Measurements from ENCODE around the gene WDR35. TPM values are rescaled to one million over a fixed set of nuclear protein-coding genes. Genes with fewer than 3 reads are reported as not detected.

WDR35 gene
- total RNA-seq, 1 experiment from 2014 or later = 6.6 TPM

DNA sequence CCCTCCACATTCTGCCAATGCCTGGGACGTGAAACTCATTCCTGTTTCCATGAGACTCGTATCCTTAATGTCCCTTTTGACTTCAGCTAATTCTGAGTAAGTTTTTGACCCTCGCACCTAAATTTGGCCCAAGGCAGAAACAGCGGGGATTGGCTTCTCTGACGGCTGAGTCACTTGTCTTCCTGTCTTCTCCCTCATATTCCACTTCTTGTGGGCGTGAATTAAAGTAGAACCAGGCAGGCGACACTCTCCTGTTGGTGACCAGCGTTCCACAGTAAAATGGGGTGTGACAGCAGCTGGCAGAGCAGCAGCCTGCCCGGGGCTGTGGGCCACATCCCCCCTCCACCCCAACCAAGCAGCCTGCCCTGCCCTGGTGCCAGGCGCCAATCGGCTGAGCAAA, 103.6 kb downstream of the WDR35 start:
- H3F3A ChIP-seq (ENCODE audit: low read length, unreplicated experiment) = no peaks in the 10 kb centered on the region
- no peak for TF ChIP-seq EZH2 (IDR thresholded peaks at IDR 0.05; ENCODE audit: low read length, unreplicated experiment)
- TF ChIP-seq EZH2phosphoT487 (IDR thresholded peaks at IDR 0.05; ENCODE audit: borderline replicate concordance, low read length) = no peak
- TF ChIP-seq, protein P1, sequence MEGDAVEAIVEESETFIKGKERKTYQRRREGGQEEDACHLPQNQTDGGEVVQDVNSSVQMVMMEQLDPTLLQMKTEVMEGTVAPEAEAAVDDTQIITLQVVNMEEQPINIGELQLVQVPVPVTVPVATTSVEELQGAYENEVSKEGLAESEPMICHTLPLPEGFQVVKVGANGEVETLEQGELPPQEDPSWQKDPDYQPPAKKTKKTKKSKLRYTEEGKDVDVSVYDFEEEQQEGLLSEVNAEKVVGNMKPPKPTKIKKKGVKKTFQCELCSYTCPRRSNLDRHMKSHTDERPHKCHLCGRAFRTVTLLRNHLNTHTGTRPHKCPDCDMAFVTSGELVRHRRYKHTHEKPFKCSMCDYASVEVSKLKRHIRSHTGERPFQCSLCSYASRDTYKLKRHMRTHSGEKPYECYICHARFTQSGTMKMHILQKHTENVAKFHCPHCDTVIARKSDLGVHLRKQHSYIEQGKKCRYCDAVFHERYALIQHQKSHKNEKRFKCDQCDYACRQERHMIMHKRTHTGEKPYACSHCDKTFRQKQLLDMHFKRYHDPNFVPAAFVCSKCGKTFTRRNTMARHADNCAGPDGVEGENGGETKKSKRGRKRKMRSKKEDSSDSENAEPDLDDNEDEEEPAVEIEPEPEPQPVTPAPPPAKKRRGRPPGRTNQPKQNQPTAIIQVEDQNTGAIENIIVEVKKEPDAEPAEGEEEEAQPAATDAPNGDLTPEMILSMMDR (conservative IDR thresholded peaks at IDR 0.05; ENCODE audit: low read depth, low read length) = no peak
- ATAC-seq (no peak), DNase-seq (no peak)
- POLR2A ChIA-PET (ENCODE audit: unreplicated experiment) = no interaction called here
- H3K79me2 ChIP-seq (ENCODE audit: low read length) = no peaks in the 10 kb centered on the region
- no peak overlapping the region for H3K4me3 ChIP-seq (ENCODE audit: low read length)
- intact Hi-C loops (cut with micrococcal nuclease) = no loop called here
- no peaks in the 10 kb centered on the region for H3K36me3 ChIP-seq (ENCODE audit: low read depth, low read length)
- no peak overlapping the region for H3K4me2 ChIP-seq (ENCODE audit: low read length)
- no peaks in the 10 kb centered on the region for H3K27me3 ChIP-seq (ENCODE audit: low read length)
- no TSS peak for BruUV-seq (replicated peaks)
- no peaks in the 10 kb centered on the region for H3K9me3 ChIP-seq (ENCODE audit: low read length)
- no peaks in the 10 kb centered on the region for H3K9me2 ChIP-seq (replicated peaks; ENCODE audit: low read length)
- no peaks in the 10 kb centered on the region for H4K20me1 ChIP-seq (ENCODE audit: low read length)
- no peak overlapping the region for H3K27ac ChIP-seq (ENCODE audit: low read length)
- CTCF ChIA-PET = no interaction called here
- no peaks in the 10 kb centered on the region for H3K4me1 ChIP-seq (ENCODE audit: insufficient read depth, low read length)
- H3K9ac ChIP-seq (ENCODE audit: low read length) = no peak overlapping the region
- H2AFZ ChIP-seq (ENCODE audit: low read length) = no peak overlapping the region

GRCh38 chr2:19885791-19886190, 104.1 kb downstream of the WDR35 start:
- Histone ChIP-seq H3K27ac (ENCODE audit: low read length) (no peak overlapping the region), H4K20me1 (ENCODE audit: low read length) (no peaks in the 10 kb centered on the region), H3K27me3 (ENCODE audit: low read length) (no peaks in the 10 kb centered on the region), H3F3A (ENCODE audit: low read length, unreplicated experiment) (no peaks in the 10 kb centered on the region), H3K36me3 (ENCODE audit: low read depth, low read length) (no peaks in the 10 kb centered on the region), H3K9me3 (ENCODE audit: low read length) (no peaks in the 10 kb centered on the region), H3K4me3 (ENCODE audit: low read length) (no peak overlapping the region), H2AFZ (ENCODE audit: low read length) (no peak overlapping the region), H3K9me2 (replicated peaks; ENCODE audit: low read length) (no peaks in the 10 kb centered on the region), H3K9ac (ENCODE audit: low read length) (no peak overlapping the region), H3K79me2 (ENCODE audit: low read length) (no peaks in the 10 kb centered on the region), H3K4me1 (ENCODE audit: insufficient read depth, low read length) (no peaks in the 10 kb centered on the region), H3K4me2 (ENCODE audit: low read length) (no peak overlapping the region)
- POLR2A ChIA-PET (ENCODE audit: unreplicated experiment) = no interaction called here
- BruUV-seq (replicated peaks) = no TSS peak
- intact Hi-C loops (cut with micrococcal nuclease) = no loop called here
- CTCF ChIA-PET = no interaction called here
- no peak for TF ChIP-seq EZH2phosphoT487 (IDR thresholded peaks at IDR 0.05; ENCODE audit: borderline replicate concordance, low read length)
- TF ChIP-seq, protein P1 (conservative IDR thresholded peaks at IDR 0.05; ENCODE audit: low read depth, low read length) = no peak
- no peak for TF ChIP-seq EZH2 (IDR thresholded peaks at IDR 0.05; ENCODE audit: low read length, unreplicated experiment)
- ATAC-seq = no peak
- no peak for DNase-seq

DNA sequence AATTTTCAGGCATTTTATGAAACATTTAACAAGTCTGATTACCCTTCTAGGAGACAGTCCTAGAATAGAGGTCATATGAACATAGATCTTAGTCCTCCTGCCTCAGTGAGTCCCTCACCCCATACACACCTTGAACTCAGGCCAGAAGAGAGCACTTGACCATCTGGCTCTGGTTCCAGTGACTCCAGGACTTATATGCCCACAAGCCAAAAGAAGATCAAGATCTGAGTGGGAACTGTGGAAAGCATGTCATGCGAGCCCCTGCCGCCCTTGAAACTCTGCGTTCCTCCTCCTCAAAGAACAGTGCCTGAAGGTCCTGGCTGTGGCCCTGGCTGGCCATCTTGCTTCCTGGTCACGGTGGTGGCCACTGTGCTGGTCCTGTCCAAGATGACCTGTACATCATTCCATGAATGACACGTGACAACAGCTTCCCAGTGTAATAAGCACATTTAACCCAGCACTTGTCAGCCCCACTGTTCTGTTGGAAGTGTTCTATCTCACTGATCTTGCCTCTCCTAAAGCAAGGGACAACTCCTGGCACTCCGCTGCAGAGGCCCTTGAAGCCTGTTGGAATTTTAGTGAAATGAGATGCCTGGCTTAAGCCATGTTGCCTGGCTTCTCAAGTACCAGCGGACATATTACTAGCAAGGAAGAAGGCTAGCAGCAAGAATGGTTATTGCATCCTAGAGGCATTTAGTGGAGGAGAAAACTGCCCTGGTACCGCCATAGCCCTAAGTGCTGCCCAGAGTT, 105.8 kb downstream of the WDR35 start:
- no peak overlapping the region for H3K4me3 ChIP-seq (ENCODE audit: low read length)

More for the DNA sequence above, 105.8 kb downstream of the WDR35 start:
- H3K9ac ChIP-seq (ENCODE audit: low read length) = no peak overlapping the region
- BruUV-seq (replicated peaks) = no TSS peak
- TF ChIP-seq EZH2 (IDR thresholded peaks at IDR 0.05; ENCODE audit: low read length, unreplicated experiment) = no peak
- TF ChIP-seq EZH2phosphoT487 (IDR thresholded peaks at IDR 0.05; ENCODE audit: borderline replicate concordance, low read length) = no peak
- TF ChIP-seq, protein P1 (conservative IDR thresholded peaks at IDR 0.05; ENCODE audit: low read depth, low read length) = no peak
- ATAC-seq = no peak
- no peak overlapping the region for H2AFZ ChIP-seq (ENCODE audit: low read length)
- no peaks in the 10 kb centered on the region for H3K79me2 ChIP-seq (ENCODE audit: low read length)
- H3K4me2 ChIP-seq (ENCODE audit: low read length) = no peak overlapping the region
- H4K20me1 ChIP-seq (ENCODE audit: low read length) = no peaks in the 10 kb centered on the region
- H3K9me2 ChIP-seq (replicated peaks; ENCODE audit: low read length) = no peaks in the 10 kb centered on the region
- H3F3A ChIP-seq (ENCODE audit: low read length, unreplicated experiment) = no peaks in the 10 kb centered on the region
- ChIA-PET POLR2A (ENCODE audit: unreplicated experiment) (no interaction called here), CTCF (no interaction called here)
- intact Hi-C loops (cut with micrococcal nuclease) = no loop called here
- no peaks in the 10 kb centered on the region for H3K27me3 ChIP-seq (ENCODE audit: low read length)
- H3K9me3 ChIP-seq (ENCODE audit: low read length) = no peaks in the 10 kb centered on the region
- DNase-seq = no peak
- H3K4me1 ChIP-seq (ENCODE audit: insufficient read depth, low read length) = no peaks in the 10 kb centered on the region
- H3K36me3 ChIP-seq (ENCODE audit: low read depth, low read length) = no peaks in the 10 kb centered on the region
- H3K27ac ChIP-seq (ENCODE audit: low read length) = no peak overlapping the region
